Fibroblast of lung (primary cell): Measurements from ENCODE around the gene BCAS3.

Source experiments
- CTCF ChIP-seq, 2 donors: IDR thresholded peaks in 1 of 2; conservative IDR thresholded peaks in 1 of 2; 1 replicate in 1 of 2; 2 replicates in 1 of 2; pipeline ENCODE4 v1.5.1; 2011 to 2012; ENCODE audit warnings: low read length in 2 of 2, control low read depth in 1 of 2, inconsistent platforms in 1 of 2, low read depth in 1 of 2, mild to moderate bottlenecking in 1 of 2
- EZH2 ChIP-seq: IDR thresholded peaks from 2 replicates; pipeline ENCODE4 v1.5.1; 2012; ENCODE audit warnings: low read length, control low read depth, mild to moderate bottlenecking; ENCODE audit errors: missing control alignments

- TF ChIP-seq CTCF (conservative IDR thresholded peaks at IDR 0.05 in 1 of 2, IDR thresholded peaks at IDR 0.05 in 1 of 2; ENCODE audit: low read depth in 1 of 2, low read length in 2 of 2): no peak
- no peak for TF ChIP-seq EZH2
These were observed 581.7 kb downstream of the BCAS3 start for GRCh38 chr17:61259360-61259759.
